ENCODE data around the gene DNAJC18. TPM values are rescaled to one million over a fixed set of nuclear protein-coding genes. Genes with fewer than 3 reads are reported as not detected.

Gene DNAJC18
- total and polyA plus RNA-seq, 2 experiments from 2014 or later, result 13.4 to 18.9 TPM

DNA sequence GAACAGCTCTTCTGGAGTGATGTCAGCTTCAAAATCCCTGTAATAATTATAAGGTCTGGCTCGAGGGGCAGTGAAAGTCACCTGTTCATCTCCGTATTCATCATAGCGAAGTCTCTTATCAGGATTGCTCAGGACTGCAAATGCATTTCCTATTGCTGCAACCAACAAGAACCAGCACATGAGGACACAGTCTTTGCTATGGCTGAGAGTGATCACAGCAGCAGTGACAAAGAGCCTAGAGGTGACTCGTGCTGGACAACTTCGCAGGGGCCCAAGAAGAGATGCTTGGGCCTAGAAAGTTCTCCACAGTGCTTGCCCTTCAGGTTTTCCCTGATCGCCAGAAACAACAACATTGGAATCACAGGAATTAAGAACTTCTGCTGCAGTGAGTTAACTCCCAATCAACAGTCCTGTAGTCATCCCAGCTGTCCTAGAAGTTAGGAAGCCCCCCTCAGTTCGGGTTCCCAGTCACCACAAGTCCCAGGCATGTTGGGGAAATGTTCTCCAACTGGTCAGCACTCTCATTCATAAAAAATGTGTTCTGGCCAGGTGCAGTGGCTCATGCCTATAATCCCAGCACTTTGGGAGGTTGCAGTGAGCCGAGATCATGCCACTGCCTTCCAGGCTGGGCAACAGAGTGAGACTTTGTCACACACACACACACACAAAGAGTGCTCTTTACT, 13.0 kb downstream of the DNAJC18 start:
- Mint-ChIP-seq H3K36me3 (ENCODE audit: low read depth) (peaks cover 40% of the 10 kb centered on the region), H3K9me3 (no peaks in the 10 kb centered on the region), H3K27ac (no peak overlapping the region), H3K27me3 (ENCODE audit: insufficient read depth, low read depth, poor library complexity) (peaks cover 2% of the 10 kb centered on the region), H3K4me1 (0 out of 3 replicates have a peak, but pooled peaks cover 3% of the 10 kb centered on the region), H3K4me3 (no peak overlapping the region)
- DNase-seq (ENCODE audit: low spot score) (no peak), ATAC-seq (no peak)
- peak overlapping the region; percentile 37; the same call in 1 of the 2 replicates for H3K27ac ChIP-seq (ENCODE audit: low read depth)
- no peaks in the 10 kb centered on the region for H3F3A ChIP-seq (replicated peaks; ENCODE audit: low read depth)
- H4K20me1 ChIP-seq (replicated peaks; ENCODE audit: insufficient read depth), result no peaks in the 10 kb centered on the region
- TF ChIP-seq EZH2 (IDR thresholded peaks at IDR 0.05; ENCODE audit: low read depth, unreplicated experiment) (no peak), ZNF462 (CRISPR knock-in tag; IDR thresholded peaks at IDR 0.05) (no peak), CREB1 (CRISPR knock-in tag; IDR thresholded peaks at IDR 0.05; ENCODE audit: low read depth) (no peak), REST (IDR thresholded peaks at IDR 0.05; ENCODE audit: unreplicated experiment) (no peak), ZNF331 (CRISPR knock-in tag; IDR thresholded peaks at IDR 0.05; ENCODE audit: low read depth) (no peak), EZH2phosphoT487 (IDR thresholded peaks at IDR 0.05; ENCODE audit: unreplicated experiment) (no peak), NANOG (IDR thresholded peaks at IDR 0.05; ENCODE audit: borderline replicate concordance) (no peak), ZNF114 (CRISPR knock-in tag; IDR thresholded peaks at IDR 0.05) (no peak), JUNB (IDR thresholded peaks at IDR 0.05; ENCODE audit: unreplicated experiment) (no peak), POLR2AphosphoS5 (IDR thresholded peaks at IDR 0.05; ENCODE audit: low read depth) (no peak), STAT1 (IDR thresholded peaks at IDR 0.05; ENCODE audit: unreplicated experiment) (no peak)
- TF ChIP-seq, protein P1, sequence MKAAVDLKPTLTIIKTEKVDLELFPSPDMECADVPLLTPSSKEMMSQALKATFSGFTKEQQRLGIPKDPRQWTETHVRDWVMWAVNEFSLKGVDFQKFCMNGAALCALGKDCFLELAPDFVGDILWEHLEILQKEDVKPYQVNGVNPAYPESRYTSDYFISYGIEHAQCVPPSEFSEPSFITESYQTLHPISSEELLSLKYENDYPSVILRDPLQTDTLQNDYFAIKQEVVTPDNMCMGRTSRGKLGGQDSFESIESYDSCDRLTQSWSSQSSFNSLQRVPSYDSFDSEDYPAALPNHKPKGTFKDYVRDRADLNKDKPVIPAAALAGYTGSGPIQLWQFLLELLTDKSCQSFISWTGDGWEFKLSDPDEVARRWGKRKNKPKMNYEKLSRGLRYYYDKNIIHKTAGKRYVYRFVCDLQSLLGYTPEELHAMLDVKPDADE (IDR thresholded peaks at IDR 0.05), result no peak
- TF ChIP-seq, protein P2, sequence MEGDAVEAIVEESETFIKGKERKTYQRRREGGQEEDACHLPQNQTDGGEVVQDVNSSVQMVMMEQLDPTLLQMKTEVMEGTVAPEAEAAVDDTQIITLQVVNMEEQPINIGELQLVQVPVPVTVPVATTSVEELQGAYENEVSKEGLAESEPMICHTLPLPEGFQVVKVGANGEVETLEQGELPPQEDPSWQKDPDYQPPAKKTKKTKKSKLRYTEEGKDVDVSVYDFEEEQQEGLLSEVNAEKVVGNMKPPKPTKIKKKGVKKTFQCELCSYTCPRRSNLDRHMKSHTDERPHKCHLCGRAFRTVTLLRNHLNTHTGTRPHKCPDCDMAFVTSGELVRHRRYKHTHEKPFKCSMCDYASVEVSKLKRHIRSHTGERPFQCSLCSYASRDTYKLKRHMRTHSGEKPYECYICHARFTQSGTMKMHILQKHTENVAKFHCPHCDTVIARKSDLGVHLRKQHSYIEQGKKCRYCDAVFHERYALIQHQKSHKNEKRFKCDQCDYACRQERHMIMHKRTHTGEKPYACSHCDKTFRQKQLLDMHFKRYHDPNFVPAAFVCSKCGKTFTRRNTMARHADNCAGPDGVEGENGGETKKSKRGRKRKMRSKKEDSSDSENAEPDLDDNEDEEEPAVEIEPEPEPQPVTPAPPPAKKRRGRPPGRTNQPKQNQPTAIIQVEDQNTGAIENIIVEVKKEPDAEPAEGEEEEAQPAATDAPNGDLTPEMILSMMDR (conservative IDR thresholded peaks at IDR 0.05; ENCODE audit: low read depth in 2 of 2), result no peak
- no peaks in the 10 kb centered on the region for H3K27me3 ChIP-seq (ENCODE audit: insufficient read depth)
- H3K4me3 ChIP-seq, result no peak overlapping the region
- no peaks in the 10 kb centered on the region for H3K36me3 ChIP-seq (ENCODE audit: insufficient read depth)
- H3K4me2 ChIP-seq, result no peak overlapping the region
- H3K79me2 ChIP-seq (replicated peaks; ENCODE audit: insufficient read depth), result no peaks in the 10 kb centered on the region
- no peaks in the 10 kb centered on the region for H3K9me2 ChIP-seq (ENCODE audit: insufficient read depth)
- no peak overlapping the region for H2AFZ ChIP-seq
- no peaks in the 10 kb centered on the region for H3K4me1 ChIP-seq (ENCODE audit: insufficient read depth)
